ENCODE measurements around the gene SLC15A4.
"Not testable (repeated sequence)": the region's sequence is repeated elsewhere in the genome, so short reads cannot be mapped to it uniquely, and the experiment has no call there.

The SLC15A4 gene

DNA sequence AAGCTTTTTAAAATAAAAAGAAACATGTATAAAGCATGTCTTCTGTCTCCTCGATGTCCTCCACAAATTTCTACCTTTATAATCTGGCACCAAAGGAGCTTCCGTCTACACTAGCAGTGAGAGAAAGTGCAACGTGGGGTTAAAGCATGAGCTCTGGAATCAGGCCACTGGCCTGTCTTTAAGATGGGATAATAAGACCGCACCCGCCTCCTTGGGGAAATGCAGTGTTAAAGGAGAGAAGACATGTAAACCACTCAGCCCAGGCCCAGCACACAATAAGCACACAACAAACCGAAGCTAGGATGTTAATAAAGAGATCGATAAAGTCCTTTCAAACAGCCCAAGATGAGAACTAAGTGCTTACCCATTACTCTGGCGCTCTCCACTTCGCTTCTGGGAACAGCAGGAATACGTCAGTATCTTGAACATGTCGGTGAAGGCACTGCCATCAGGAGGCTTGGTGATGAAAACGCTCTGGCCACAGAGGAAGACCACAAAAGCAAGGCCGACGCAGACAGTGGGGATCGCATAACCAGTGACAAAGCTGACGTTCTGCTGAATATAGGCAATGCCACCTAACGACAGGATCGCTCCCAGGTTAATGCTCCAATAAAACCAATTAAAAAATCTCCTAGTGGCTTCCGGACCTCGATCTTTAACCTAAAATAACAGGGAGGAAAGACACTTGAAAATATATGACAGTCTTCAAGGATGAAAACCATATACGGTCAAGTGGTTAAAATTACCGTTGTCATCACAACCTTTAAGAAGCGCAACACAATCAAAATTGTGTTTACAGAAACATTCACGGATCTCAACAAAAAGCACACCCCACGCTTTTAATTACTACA, 9.1 kb downstream of the SLC15A4 start:
- no peak for DNase-seq (ENCODE audit: low spot score)

DNA sequence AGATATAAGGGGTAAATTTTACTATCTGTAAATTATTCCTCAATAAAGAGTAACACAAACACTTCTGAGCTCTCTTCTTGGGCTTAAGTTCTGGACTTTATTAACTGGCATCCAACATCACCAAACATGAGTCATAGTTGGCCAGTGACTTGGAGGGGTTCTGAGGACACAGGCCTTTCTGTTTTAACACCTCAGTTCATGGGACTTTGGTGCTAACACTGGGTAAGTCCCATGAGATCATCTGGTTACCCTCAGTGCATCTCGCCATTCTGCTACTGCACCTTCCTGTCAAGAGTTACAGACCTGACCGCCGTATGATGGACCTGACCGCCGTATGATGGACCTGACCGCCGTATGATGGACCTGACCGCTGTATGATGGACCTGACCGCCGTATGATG, 9.9 kb downstream of the SLC15A4 start:
- no peak for DNase-seq (ENCODE audit: low spot score)

DNA sequence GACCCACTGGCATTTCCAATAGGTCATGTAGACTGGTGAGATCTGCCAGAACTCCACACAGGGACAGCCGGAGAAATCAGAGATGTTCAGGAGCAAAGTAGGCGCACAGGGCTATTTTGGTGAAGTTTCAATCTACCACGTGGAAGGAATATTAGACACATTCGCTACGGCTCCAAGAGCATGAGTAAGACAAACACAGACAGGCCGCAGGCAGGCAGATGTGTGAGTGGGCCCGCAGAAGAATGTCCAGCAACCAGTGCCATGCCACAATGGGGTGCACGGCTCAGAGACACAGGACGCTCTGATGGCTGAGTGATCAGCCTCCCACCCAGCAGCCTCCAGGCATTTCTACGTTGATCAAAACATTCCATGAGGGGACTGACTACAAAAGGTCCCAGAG, 10.4 kb downstream of the SLC15A4 start:
- no peak for DNase-seq (ENCODE audit: low spot score)

DNA sequence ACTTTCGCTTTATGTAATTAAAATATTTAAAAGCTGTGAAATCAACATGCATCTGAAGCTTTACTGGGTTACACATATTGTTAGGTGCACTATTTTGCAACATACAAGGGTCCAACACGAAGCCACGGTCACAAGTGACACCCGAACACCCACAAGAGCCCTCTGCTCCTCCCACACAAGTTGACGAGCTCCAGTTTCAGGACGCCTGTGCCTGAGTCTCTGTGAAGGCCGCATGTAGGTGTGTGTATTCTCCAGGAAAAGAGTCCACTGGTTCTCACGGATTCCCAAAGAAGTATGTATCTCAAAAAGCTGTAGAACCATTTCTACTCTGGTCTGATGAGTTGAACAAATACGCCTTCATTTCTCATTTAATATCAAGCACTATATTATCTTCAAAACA, 12.0 kb downstream of the SLC15A4 start:
- DNase-seq (ENCODE audit: low spot score), result no peak

DNA sequence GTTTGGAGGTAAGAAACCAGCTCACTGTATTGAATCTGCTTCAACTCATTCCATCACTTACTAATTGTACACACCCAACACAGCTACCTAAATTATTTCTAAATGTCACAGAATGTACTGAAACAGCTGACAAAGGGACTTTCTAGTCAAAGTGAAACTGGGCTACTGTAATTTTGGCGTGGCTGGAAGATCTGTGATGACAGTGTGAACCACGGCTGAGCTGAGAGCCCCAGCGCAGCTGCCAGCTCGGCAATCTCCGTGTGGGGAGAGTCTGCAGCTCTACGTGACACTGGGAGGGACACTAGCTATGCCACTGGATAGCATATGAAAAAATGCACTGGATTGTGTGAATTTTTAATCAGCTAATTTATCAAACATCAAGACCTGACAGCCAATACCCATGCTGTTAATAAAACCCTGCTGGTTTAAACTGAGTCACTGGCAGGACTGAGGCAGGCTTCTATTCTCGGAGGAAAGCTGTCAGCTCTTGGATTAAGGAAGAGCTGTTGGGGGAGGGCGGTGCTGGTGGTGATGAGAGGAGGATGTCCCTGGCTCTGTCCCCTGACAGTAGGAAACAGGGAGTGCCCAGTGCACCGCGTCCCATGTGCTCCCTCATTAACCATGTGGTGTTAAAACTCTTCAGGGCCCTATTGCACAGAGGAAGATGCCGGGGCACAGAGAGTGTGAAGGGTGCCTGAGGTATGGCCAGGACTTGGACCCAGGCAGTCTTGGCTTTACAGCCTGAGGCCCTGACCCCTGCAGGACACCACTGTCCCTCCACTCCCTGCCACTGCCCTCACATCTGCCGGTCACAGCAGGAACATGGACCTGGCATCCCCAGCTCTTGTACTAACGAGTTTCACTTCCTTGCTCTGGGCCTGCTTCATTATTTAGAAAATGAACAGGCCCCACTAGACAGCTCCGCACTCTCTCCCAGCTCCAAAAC, 13.3 kb downstream of the SLC15A4 start:
- no peak for DNase-seq (ENCODE audit: low spot score)

DNA sequence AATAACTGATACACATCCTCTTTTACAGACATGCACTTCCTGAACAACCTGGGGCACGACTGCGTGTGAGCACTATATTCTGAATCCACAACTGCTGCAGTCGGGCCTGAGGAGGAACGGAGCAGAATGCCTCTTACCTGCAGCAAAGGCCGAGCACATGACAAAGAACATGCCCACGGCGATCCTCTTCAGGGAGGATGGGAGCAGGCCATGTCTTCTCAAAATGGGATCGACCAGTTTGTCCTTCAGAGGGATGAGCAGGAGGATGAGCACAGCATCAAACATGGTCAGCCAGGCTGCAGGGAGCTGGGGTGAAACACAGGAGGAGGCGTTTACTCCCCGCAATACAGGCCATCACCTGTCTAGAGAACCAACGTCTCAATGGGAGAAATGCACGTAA, 15.1 kb downstream of the SLC15A4 start:
- DNase-seq (ENCODE audit: low spot score), result no peak

DNA sequence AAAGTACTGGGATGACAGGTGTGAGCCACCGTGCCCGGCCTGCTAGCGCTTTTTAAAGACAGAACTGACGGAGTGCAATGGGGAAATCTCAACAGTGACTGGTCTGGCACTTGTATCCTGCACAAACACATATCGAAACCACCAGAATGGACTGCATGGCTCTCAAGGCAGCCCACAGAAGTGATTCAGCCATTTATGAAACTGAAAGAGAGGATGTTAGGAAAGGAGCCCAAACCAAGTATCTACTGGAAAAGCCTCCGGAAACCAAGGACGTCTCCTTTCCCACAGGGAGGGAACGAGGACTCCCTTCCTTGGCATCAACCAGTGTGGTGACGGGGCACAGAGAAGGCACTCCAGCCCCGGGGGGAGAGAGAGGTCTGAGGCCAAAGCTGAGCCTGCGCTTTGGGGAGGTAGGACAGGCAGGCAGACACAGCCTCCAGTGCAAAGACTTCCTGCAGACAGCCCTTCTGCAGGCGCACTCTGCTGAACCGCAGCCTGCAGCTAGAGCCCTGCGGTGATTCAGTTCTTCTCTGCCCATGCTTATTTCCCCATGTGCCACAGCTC, 16.5 kb downstream of the SLC15A4 start:
- no peak for DNase-seq (ENCODE audit: low spot score)

DNA sequence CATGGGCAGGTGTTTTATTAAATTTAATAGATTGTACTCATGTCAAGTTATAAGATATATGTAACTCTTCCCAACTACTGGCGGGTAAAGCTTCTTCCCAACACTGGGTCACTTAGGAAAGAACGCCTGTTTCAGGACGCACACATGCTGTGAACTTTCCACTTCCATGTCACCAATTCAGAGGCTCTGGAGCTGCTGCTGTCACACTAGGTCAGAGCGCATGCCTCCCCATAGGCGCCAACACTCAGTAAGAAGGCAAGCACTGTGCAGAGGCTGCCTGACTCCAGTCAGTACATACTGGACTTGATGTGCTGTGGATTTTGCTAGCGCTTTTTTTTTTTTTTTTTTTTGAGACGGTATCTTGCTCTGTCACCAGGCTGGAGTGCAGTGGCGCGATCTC, 17.2 kb downstream of the SLC15A4 start:
- no peak for DNase-seq (ENCODE audit: low spot score)

DNA sequence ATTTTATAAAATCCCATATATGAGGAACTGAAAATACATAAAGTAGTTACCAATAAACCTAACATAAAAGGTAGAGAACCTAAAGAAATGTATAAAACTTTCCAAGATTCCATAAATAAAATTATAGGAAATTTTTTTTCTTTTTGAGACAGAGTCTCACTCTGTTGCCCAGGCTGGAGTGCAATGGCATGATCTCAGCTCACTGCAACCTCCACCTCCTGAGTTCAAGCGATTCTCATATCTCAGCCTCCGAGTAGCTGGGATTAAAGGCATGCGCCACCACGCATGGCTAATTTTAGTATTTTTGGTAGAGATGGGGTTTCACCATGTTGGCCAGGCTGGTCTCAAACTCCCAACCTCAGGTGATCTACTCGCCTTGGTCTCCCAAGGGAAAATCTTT, 18.4 kb downstream of the SLC15A4 start:
- not testable (repeated sequence) for DNase-seq (ENCODE audit: low spot score)

DNA sequence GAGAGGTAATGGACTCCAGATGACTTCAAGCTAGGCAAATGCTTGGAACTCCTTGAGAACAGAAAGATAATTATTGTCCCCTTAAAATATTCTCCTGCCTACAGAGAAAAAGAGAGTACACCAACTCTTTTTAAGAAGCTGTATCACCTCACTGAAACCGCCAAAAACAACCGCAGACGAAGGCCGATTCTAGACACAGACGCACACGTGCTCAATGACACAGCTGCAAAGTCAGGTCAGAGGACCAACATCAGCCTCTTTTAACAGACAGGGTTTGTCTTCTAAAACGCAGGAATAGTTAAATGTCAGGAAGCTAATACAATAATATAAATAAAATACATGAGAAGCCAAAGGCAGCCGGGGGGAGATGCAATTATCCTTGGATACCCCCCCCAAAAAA, 19.0 kb downstream of the SLC15A4 start:
- no peak for DNase-seq (ENCODE audit: low spot score)

DNA sequence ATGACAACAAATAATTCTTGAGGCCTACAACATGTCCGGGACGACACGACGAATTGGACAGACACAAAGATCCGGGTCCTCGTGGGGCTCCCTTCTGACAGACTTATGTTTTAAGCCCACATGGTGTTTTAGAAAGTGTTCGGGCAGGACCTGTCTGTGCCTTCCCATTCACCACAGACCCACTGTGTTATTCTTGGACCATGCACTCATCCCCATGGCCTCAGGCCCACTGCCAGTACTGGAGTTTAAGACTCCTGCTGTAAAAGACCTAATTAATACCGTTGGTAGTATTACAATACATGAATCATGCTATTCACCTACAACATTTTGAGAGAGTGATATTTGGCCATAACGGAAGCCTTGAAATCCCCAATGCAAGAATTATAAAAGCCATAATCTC, 20.0 kb downstream of the SLC15A4 start:
- DNase-seq (ENCODE audit: low spot score), result no peak

DNA sequence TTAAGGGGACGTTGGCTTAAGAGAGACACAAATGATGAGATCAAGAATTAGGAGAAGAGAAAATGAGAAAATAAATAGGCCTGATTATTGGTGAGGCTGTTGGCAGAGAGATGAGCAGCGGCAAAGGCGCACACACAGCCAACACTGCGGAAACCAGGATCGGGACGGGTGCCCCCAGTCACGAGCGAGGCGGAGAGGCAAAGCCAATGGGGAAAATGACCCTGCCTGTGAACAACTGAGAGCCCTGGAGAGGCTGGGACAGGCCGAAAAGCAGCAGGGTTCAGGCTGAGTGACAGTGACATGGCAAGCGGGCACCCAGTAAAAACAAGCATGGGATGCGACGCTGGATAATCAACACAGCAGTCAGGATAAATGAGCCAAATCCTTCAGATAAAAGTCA, 21.0 kb downstream of the SLC15A4 start:
- no peak for DNase-seq (ENCODE audit: low spot score)

DNA sequence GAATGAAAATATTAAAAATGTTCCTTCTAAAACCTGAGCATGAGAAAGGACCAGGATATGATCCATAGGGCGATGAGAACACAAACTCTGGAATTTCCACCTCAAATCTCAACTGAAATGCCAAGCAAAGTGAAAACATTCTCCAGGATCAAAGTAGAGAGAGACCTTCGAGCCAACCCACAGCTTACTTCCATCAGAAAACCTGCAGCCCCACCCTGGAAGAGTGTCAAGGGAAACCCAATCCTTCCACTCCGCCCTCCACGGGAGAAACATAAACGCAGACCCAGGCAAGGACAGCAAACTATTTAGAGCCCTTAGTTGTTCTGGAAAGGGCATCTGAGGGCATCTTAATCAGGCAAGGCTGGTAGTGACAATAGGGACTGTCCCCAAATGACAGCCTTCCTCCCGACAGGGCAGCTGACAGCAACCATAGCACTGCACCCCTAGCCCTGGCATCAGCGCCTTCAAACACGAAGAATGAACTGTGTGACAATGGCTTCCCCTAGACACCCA, 21.8 kb downstream of the SLC15A4 start:
- no peak for DNase-seq (ENCODE audit: low spot score)

DNA sequence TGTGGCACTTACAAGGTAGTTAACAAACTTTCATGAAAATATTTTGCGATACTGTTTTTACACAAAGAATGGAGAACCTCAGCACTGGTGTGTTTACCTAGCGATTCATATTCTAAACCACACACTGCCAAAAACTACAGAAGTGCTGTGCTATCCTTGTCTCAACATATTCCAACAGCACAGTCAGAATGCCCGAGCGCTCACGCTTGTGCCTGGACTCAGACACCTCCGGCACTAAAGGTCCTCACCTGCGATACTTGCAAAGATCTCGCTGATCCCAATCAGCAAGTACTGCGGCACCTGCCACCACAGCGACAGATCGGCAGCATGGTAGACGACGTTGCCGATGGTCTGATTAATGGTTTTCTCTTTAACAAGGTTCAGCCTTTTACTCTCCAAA, 23.2 kb downstream of the SLC15A4 start:
- DNase-seq (ENCODE audit: low spot score), result no peak

DNA sequence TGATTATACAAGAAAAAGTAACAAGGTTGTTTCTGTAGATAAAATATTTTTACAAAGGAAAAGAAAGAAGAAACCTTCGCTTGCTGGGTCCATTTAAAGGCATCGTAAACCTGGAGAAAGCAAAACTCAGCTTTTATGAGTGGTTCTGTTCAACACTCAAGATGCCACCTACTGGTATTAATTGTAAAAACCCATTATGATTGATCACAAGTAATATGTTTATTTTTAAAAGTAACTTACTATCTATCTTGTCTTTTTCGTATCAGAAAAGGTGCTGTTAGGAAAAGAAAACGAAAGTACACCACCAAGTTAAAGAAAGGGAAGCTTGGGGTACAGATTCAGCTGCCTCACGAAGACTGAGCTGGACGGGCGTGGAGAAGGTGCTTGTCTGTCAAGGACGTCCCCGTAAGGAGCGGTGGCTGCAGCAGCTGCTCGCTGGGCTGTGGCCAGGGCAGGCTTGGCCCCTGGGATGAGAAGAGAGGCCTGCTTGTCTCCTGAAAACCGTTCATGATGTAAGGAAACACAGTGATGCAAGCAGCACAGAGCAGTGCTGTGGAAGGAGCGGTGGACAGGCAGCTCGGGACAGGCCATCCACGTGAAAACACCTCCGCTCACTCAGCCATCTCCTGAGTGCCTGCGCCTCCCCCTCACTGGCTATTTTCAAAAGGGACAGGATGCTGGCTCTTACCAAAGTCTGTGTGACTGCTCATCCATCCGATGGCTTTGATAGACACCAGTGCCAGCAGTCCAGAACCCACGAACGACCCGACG, 25.0 kb downstream of the SLC15A4 start:
- no peak for DNase-seq (ENCODE audit: low spot score)

DNA sequence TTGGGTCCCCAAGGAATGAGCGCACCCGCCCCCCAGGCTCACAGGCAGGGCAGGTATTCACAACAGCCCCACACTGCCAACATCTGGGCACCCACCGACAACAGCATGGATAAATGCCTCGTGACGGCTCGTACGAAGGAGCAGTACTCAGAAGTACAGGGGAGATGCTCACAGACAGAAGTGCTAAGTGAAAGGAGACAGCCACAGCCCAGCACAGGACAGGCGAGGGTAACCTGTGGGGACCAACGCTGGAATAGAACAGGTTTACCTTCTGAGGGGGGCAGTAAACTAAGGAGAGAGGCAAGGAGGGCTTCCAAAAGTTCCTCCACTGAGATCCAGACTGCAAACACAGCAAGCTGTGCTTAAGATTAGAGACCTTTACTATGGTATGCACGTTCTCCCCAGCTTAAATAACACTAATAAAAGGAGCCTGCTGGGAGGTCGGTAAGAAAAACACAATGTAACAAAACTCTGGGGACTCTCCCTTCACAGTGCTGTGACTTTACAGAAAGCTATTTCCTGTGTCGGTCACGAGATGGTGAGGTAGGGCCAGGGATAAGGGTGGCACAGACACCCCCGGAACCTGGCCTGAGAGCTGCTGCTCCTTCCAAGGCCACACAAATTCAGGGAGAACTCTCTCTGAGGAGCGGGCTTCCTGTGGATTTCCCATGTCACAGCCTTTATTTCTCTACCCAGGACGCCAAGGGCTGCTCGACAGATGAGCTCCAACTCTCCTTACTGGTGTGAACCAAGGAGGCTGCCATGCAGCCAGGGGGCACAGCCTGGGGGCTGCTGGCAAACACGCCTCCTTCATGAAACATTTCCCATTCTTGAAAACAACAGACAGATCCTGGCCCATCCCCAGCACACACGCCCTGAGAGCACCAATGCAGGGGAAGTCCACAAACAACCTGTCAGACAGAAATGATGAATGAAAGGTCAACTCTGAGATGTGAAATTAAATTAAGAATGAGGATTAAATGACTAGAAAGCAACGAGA, 26.3 kb downstream of the SLC15A4 start:
- no peak for DNase-seq (ENCODE audit: low spot score)

DNA sequence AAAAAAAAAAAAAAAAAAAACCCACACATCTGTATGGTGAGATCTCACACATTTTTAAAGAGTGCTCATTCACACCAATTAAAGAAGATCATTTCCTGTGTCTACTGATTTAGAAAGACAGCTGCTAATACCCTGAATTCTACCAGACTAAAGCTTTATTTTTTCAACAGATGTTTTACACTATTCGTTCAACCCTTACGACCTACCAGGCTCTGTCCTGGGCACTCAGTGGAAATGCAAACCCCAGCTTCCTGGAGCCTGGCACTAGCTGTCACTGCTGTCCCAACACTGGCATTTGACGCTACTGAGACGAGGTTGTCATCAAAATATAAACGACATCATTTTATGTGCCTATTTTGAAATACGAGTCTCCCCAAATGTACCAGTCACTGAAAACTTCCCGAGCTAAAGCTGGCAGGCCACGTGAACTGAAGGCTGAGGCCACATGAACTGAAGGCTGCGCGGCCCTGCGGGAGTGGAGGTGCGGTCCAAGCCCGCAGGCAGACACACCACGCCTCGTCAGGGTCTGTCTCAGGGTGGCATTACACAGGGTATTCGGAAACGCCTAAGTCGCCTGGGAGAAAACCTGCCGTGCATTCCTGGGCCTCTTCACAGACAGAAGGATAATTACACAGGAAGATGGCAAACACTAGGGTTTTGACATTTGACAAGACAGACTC, 27.2 kb downstream of the SLC15A4 start:
- no peak for DNase-seq (ENCODE audit: low spot score)

DNA sequence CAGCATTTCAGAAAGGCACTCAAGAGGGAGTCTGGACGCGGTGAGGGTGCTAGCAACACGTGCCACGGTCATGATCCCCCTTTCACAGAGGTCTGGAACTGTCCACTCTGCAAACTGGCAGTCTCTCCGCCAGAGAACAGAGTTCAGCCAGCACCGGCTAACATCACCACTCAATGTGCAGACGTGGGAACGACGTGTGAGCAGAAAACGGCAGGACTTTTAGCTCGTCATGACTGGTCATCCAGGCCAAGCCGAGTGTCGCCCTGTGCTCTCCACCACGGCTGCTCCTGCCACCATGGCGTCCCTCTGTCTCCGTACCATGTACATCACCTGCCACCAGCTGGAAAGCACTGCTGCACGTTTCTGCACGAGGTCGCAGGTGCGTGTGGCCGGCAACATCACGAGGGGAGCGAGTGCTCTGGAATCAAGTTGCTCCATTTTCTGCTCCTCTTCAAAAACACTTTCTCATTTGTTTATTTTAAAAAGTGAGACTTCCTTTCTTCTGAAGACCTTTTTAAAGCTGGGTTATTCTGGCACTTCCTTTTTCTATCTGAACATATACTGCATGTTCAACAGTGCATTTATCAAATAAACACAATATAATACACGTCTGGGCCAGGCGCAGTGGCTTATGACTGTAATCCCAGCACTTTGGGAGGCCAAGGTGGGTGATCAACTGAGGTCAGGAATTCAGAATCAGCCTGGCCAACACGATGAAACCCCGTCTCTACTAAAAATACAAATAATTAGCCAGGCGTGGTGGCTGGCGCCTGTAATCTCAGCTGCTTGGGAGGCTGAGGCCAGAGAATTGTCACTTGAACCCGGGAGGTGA, 28.0 kb downstream of the SLC15A4 start:
- no peak for DNase-seq (ENCODE audit: low spot score)

Measured in hematopoietic multipotent progenitor cell treated with erythropoietin and hydrocortisone succinate and interleukin-3 and kit ligand, for 15 days (in vitro differentiated cells).